Keratinocyte (primary cell): ENCODE data around the gene IRX2. TPM values are rescaled to one million over a fixed set of nuclear protein-coding genes. Genes with fewer than 3 reads are reported as not detected.

Experiments used
- DNase-seq: peaks from one replicate; pipeline ENCODE4 v3.0.0-alpha.2; 2011; ENCODE audit warnings: low read depth, missing footprints, low spot score
- FAIRE-seq: peaks from 2 replicates; lab custom pipeline; 2011; peaks lifted over from hg19 to GRCh38; lab: Jason Lieb, UNC
- H2AFZ ChIP-seq: 2 replicates; pipeline ENCODE4 v1.6.0; 2012; ENCODE audit warnings: low read length, control low read depth, inconsistent platforms; ENCODE audit not compliant: control insufficient read depth
- H3K27ac ChIP-seq: 2 replicates; pipeline ENCODE4 v1.5.1; 2011; ENCODE audit warnings: low read length; ENCODE audit not compliant: control insufficient read depth, insufficient read depth
- H3K27me3 ChIP-seq: 3 replicates; pipeline ENCODE4 v1.6.0; 2011; ENCODE audit warnings: low read length; ENCODE audit not compliant: control insufficient read depth, insufficient read depth; ENCODE audit errors: extremely low read depth
- H3K36me3 ChIP-seq, 2 experiments: 2 replicates in 1 of 2; 3 replicates in 1 of 2; pipeline ENCODE4 v1.5.1; 2011; ENCODE audit warnings: low read length in 2 of 2, mild to moderate bottlenecking in 1 of 2; ENCODE audit not compliant: control insufficient read depth in 2 of 2, insufficient read depth in 2 of 2; ENCODE audit errors: extremely low read depth in 1 of 2
- H3K4me1 ChIP-seq: 3 replicates; pipeline ENCODE4 v1.5.1; 2011; ENCODE audit warnings: low read length; ENCODE audit not compliant: control insufficient read depth, insufficient read depth; ENCODE audit errors: extremely low read depth
- H3K4me2 ChIP-seq: 3 replicates; pipeline ENCODE4 v1.6.0; 2011; ENCODE audit warnings: low read depth, low read length; ENCODE audit not compliant: control insufficient read depth, insufficient read depth; ENCODE audit errors: extremely low read depth
- H3K4me3 ChIP-seq, 3 experiments: fragments of 200-600 bp in 1 of 3; sonication (generic) in 1 of 3; 2 replicates in 2 of 3; 3 replicates in 1 of 3; pipeline ENCODE4 v1.5.1; 2011 to 2016; ENCODE audit warnings: low read length in 3 of 3, mild to moderate bottlenecking in 3 of 3, control low read depth in 2 of 3, inconsistent platforms in 1 of 3, low read depth in 1 of 3, mixed read lengths in 1 of 3, mixed run types in 1 of 3, moderate library complexity in 1 of 3; ENCODE audit not compliant: control insufficient read depth in 2 of 3, insufficient read depth in 2 of 3; ENCODE audit errors: extremely low read depth in 1 of 3
- H3K79me2 ChIP-seq: 2 replicates; pipeline ENCODE4 v1.6.0; 2012; ENCODE audit warnings: low read length; ENCODE audit not compliant: control insufficient read depth, insufficient read depth
- H3K9ac ChIP-seq: 3 replicates; pipeline ENCODE4 v1.6.0; 2011; ENCODE audit warnings: low read length; ENCODE audit not compliant: control insufficient read depth, insufficient read depth; ENCODE audit errors: extremely low read depth
- H3K9me1 ChIP-seq: 3 replicates; pipeline ENCODE4 v1.6.0; 2011; ENCODE audit warnings: low read length; ENCODE audit not compliant: control insufficient read depth, insufficient read depth; ENCODE audit errors: extremely low read depth
- H3K9me3 ChIP-seq: 2 replicates; pipeline ENCODE4 v1.5.1; 2012; ENCODE audit warnings: low read depth, low read length; ENCODE audit not compliant: control insufficient read depth
- H4K20me1 ChIP-seq: 3 replicates; pipeline ENCODE4 v1.6.0; 2011; ENCODE audit warnings: low read length; ENCODE audit not compliant: control insufficient read depth, insufficient read depth; ENCODE audit errors: extremely low read depth
- CTCF ChIP-seq, 3 experiments: IDR thresholded peaks in 1 of 3; conservative IDR thresholded peaks in 1 of 3; optimal IDR thresholded peaks in 1 of 3; 2 replicates in 2 of 3; 3 replicates in 1 of 3; pipeline versions ENCODE3 to v1.5.1; 2011; ENCODE audit warnings: low read length in 3 of 3, mild to moderate bottlenecking in 3 of 3, moderate library complexity in 2 of 3, control low read depth in 1 of 3, inconsistent platforms in 1 of 3; ENCODE audit not compliant: insufficient read depth in 2 of 3; ENCODE audit errors: extremely low read depth in 1 of 3
- EZH2 ChIP-seq: IDR thresholded peaks from one replicate; pipeline ENCODE4 v1.6.1; 2012; ENCODE audit warnings: inconsistent platforms, mild to moderate bottlenecking, low read length, moderate library complexity
- dilution Hi-C: fragments of 300-500 bp; cut with MboI; formaldehyde crosslinking; loops from one replicate; pipeline ENCODE4 v1.7.0; 2020; ENCODE audit warnings: low sequenced_read_pairs; ENCODE audit not compliant: extremely low pct_ligation_motif_present
- polyA plus RNA-seq, 5 experiments: library from polyadenylated mRNA; depleted of rRNA in 3 of 5; stranded (reverse) in 3 of 5; stranded (forward) in 1 of 5; unstranded in 1 of 5; fragments of >200 nt; gene quantifications; 1 replicate in 1 of 5; 2 replicates in 3 of 5; 3 replicates in 1 of 5; pipeline versions ENCODE4 v1.2.1 to v1.2.3, GENCODE V29; 2011 to 2012; ENCODE audit warnings: missing spikeins in 2 of 5, low read depth in 1 of 5, low replicate concordance in 1 of 5

The IRX2 gene
- polyA plus RNA-seq, 1 donor (not counting 4 experiments of a cell fraction or from before 2014, with no cell fraction given) = 27.1 TPM

DNA sequence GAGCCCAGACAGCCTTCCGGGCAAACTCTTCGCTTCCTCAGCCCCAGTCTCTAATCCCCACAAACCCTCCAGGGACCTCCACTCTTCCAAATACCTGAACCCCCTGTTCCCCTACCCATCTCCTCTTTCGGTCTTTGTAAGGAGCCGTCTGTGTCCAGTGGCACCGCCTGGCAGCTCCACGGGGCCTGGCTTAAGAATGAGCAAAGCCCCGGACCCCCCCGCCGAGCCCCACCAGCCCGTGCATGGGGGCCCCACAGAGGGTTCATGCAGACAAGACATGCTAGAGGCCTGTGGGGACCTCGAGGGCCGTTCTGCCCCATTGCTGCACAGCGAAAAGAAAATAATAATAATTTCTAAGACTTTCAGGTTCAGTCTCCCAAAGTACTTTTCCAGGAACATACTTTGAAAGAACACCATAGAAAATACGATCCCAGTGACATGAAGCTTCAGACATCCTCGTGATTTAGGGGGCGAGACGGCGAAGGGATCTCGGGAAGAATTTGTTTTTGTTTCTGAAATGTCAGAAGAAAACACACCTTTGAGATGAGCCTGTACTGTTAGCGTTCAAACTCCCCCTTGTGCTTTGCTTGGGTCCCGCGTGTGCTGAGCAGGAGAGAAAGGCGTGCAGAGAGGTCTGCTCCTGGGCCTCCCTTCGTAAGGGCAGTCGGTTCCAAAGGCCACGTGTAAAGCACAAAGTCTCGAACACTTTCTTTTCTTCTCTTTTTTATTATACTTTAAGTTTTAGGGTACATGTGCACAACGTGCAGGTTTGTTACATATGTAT is 49.2 kb downstream of the IRX2 start:
- H3K79me2 ChIP-seq = no peaks in the 10 kb centered on the region
- peaks cover 4% of the 10 kb centered on the region for H3K27me3 ChIP-seq
- H3K9me1 ChIP-seq = no peaks in the 10 kb centered on the region
- no peak overlapping the region for H3K9ac ChIP-seq
- H3K27ac ChIP-seq = no peak overlapping the region
- H3K9me3 ChIP-seq = no peaks in the 10 kb centered on the region
- no peak overlapping the region for H3K4me2 ChIP-seq
- H3K4me1 ChIP-seq = no peaks in the 10 kb centered on the region
- TF ChIP-seq CTCF (optimal IDR thresholded peaks at IDR 0.05 in 1 of 3, IDR thresholded peaks at IDR 0.05 in 1 of 3, conservative IDR thresholded peaks at IDR 0.05 in 1 of 3; ENCODE audit: extremely low read depth in 1 of 3, insufficient read depth in 2 of 3, low read length in 3 of 3) (no peak), EZH2 (no peak)
- no peak for FAIRE-seq
- H3K4me3 ChIP-seq = no peak overlapping the region
- no peak overlapping the region for H2AFZ ChIP-seq
- H4K20me1 ChIP-seq = no peaks in the 10 kb centered on the region
- dilution Hi-C loops = no loop called here
- DNase-seq = no peak
- no peaks in the 10 kb centered on the region for H3K36me3 ChIP-seq

- TF ChIP-seq CTCF (optimal IDR thresholded peaks at IDR 0.05 in 1 of 3, IDR thresholded peaks at IDR 0.05 in 1 of 3, conservative IDR thresholded peaks at IDR 0.05 in 1 of 3; ENCODE audit: extremely low read depth in 1 of 3, insufficient read depth in 2 of 3, low read length in 3 of 3) = no peak
- TF ChIP-seq EZH2 = no peak
- DNase-seq (no peak), FAIRE-seq (no peak)
- Histone ChIP-seq H2AFZ (no peak overlapping the region), H3K36me3 (no peaks in the 10 kb centered on the region), H3K9me1 (no peaks in the 10 kb centered on the region), H3K27me3 (peaks cover 4% of the 10 kb centered on the region), H3K79me2 (no peaks in the 10 kb centered on the region), H4K20me1 (no peaks in the 10 kb centered on the region), H3K27ac (no peak overlapping the region), H3K4me3 (no peak overlapping the region), H3K4me1 (no peaks in the 10 kb centered on the region), H3K9ac (no peak overlapping the region), H3K4me2 (no peak overlapping the region), H3K9me3 (no peaks in the 10 kb centered on the region)
- dilution Hi-C loops = no loop called here
Measured at GRCh38 chr5:2701592-2701991, 49.9 kb downstream of the IRX2 start.
